ENCODE data around the gene HOXB3. TPM values are rescaled to one million over a fixed set of nuclear protein-coding genes. Genes with fewer than 3 reads are reported as not detected.

The HOXB3 gene
- total RNA-seq, 4 donors from 2014 or later, result 0.97 to 14.1 (median 3.9) TPM

DNA sequence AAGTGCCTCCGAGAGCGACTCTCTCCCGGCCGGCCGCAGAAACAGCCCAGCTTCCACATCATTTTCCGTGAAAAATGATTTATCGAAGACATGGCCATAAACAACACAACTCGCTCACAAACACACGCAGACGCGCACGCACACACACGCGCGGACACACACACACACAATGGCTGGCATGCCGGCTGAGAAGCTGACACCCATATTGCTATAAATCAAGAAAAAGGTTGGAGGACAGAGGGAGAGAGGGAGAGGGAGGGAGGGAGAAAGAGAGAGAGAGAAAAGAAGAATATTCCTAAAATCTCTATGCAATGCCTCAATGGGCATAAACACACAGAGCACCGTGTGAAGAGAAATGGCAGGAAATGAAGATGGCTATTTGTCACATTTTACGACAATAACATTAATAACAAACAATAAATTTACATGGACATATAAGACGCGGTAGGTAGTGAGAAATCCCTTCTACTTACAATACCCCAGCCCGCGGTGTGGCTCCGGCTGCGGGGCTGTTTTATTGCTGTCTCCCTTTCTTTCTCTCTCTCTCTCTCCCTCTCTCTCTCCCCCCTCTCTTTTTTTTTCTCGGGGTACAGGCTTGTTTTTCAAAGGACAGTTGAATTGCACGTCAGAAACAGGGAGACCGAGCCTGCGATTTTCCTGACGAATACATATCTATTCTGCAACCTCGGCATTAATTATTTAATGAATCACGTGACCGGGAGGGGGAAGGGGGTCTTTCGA, 21.4 kb downstream of the HOXB3 start:
- WGBS, 2 donors, result 58 to 59% methylated on average over 33 of the region's 33 CpGs
- H3K4me3 ChIP-seq (ENCODE audit: low read depth, poor library complexity, severe bottlenecking), result no peak overlapping the region
- no peak for TF ChIP-seq POLR2A (IDR thresholded peaks at IDR 0.05)
- TF ChIP-seq, protein P1, sequence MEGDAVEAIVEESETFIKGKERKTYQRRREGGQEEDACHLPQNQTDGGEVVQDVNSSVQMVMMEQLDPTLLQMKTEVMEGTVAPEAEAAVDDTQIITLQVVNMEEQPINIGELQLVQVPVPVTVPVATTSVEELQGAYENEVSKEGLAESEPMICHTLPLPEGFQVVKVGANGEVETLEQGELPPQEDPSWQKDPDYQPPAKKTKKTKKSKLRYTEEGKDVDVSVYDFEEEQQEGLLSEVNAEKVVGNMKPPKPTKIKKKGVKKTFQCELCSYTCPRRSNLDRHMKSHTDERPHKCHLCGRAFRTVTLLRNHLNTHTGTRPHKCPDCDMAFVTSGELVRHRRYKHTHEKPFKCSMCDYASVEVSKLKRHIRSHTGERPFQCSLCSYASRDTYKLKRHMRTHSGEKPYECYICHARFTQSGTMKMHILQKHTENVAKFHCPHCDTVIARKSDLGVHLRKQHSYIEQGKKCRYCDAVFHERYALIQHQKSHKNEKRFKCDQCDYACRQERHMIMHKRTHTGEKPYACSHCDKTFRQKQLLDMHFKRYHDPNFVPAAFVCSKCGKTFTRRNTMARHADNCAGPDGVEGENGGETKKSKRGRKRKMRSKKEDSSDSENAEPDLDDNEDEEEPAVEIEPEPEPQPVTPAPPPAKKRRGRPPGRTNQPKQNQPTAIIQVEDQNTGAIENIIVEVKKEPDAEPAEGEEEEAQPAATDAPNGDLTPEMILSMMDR (IDR thresholded peaks at IDR 0.05), result no peak
- intact Hi-C loops (cut with DNase I; ENCODE audit: low total_unique reads), result no loop called here
- no peak for DNase-seq (ENCODE audit: low spot score in 2 of 2)

DNA sequence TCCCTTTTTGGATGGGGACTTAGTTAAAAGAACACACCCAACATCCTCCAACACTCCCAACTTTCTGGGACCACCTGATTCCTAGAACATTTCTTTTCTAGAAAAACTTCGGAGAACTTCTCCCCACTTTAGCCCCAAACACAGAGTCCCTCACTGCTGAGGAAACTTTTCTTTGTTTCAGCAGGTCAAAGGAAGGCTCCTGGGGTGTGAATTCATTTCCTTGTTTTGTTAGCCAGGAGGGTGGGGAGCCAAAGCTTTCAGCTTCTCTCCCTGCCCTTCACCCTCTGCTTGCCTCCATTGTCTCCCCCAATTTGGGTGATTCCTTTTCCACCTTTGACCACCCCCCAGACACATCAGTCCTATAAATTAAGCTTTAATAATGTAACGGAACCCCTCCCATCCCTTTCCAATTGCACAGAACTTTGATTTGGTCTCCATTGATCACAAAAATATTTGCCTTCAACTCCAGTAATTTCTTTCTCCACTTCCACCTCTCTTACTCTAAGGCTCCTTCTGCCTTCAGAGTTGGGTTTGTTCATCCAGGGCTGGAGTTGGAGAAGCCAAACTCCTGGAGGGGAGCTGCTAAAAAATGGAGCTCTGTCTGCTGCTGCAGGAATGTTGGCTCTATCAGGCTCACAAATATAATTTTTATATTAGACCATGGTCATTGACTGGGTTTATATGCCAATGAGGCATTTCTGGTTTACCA, 22.2 kb downstream of the HOXB3 start:
- WGBS, 2 donors, result 76 to 83% methylated on average over 2 of the region's 2 CpGs
- no peak overlapping the region for H3K4me3 ChIP-seq (ENCODE audit: low read depth, poor library complexity, severe bottlenecking)
- TF ChIP-seq POLR2A (IDR thresholded peaks at IDR 0.05), result no peak
- TF ChIP-seq, protein P1 (IDR thresholded peaks at IDR 0.05), result no peak
- intact Hi-C loops (cut with DNase I; ENCODE audit: low total_unique reads), result no loop called here
- no peak for DNase-seq (ENCODE audit: low spot score in 2 of 2)

DNA sequence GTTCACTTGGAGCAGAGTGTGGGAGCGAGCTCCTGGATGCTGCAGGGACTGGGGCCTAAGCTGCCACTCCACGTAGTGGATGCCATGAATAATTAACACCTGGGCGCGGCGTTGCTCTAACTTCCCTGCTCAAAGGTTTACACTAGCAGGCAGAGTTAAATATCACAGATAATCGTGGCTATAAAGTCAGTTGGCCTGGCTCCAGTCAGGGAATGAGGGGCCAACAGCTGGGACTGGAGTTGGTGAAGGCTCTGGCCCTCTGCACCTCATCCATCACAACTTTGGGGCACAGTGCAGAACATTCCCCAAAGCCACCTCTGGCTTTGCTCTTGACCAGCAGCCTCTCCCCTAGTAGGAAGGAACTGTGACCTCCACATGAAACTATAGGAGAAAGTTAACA, 22.8 kb downstream of the HOXB3 start:
- no peak for DNase-seq (ENCODE audit: low spot score in 2 of 2)
- intact Hi-C loops (cut with DNase I; ENCODE audit: low total_unique reads), result no loop called here
- no peak overlapping the region for H3K4me3 ChIP-seq (ENCODE audit: low read depth, poor library complexity, severe bottlenecking)
- 51 to 56% methylated on average over 6 of the region's 6 CpGs for WGBS, 2 donors
- TF ChIP-seq, protein P1 (IDR thresholded peaks at IDR 0.05), result no peak
- no peak for TF ChIP-seq POLR2A (IDR thresholded peaks at IDR 0.05)

DNA sequence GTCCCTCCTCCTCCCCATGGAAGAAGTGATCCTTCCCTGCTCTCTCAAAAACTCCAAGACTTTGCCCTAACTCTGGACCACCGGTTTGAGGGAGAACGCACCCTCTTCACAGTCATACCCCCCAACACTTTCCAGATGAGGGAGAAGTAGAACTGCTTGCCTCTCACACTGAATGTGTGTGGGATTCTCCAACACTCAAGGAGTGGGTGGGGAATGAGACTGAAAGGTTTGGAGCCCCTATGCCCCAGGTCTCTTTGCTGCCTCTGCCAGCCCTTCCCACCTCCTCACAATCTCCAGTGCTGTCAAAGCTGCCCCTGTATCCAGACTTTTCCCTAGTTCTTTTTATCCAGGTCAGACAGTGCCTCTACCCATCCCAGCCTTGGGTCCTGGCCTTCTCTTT, 23.3 kb downstream of the HOXB3 start:
- intact Hi-C loops (cut with DNase I; ENCODE audit: low total_unique reads), result no loop called here

DNA sequence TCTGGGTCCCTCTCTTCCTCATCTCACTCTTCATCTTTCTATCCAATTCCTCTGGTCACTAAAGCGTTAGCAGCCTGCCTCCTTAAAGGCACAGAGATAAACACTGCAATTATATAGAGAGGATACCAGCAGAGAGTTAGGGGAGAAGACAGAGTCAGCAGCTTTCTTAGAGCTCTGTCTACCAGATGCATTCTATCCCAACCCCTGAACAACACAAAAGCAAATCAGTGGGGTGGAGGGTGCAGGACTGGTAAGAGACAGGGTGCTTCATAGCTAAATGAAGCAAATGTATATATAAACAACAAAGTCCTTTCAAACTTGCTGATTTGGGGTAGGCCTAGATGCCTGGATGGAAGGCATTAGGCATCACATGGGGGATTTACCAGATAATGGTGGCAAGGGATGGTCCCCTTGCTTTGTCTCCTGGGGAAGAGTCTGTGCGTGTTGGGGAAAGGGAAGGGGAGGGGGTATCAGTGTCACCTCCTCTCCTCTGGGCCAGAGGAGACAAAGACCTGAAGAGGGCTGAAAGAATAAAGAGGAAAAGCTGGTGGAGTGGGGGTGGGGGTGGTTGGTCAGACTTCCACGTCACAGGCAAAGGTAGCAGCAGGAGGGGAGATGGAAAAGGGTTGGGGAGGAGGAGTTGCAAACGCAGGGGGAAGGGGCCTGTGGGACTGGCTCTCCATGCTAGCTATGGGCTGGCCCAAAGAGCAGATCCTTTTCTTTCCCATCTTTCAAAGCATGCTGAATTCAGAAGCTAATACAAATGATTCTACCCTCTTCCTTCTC, 23.9 kb downstream of the HOXB3 start:
- intact Hi-C loops (cut with DNase I; ENCODE audit: low total_unique reads), result no loop called here
- no peak for DNase-seq (ENCODE audit: low spot score in 2 of 2)
- TF ChIP-seq POLR2A (IDR thresholded peaks at IDR 0.05), result no peak
- TF ChIP-seq, protein P1 (IDR thresholded peaks at IDR 0.05), result no peak
- H3K4me3 ChIP-seq (ENCODE audit: low read depth, poor library complexity, severe bottlenecking), result no peak overlapping the region
- WGBS, 2 donors, result 78 to 92% methylated on average over 4 of the region's 4 CpGs

More for the DNA sequence above, 23.3 kb downstream of the HOXB3 start:
- TF ChIP-seq, protein P1 (IDR thresholded peaks at IDR 0.05), result no peak
- no peak for TF ChIP-seq POLR2A (IDR thresholded peaks at IDR 0.05)
- 44 to 50% methylated on average over 2 of the region's 2 CpGs for WGBS, 2 donors
- no peak overlapping the region for H3K4me3 ChIP-seq (ENCODE audit: low read depth, poor library complexity, severe bottlenecking)
- no peak for DNase-seq (ENCODE audit: low spot score in 2 of 2)
